ENCODE data around the gene AQP2.

AQP2 gene

DNA sequence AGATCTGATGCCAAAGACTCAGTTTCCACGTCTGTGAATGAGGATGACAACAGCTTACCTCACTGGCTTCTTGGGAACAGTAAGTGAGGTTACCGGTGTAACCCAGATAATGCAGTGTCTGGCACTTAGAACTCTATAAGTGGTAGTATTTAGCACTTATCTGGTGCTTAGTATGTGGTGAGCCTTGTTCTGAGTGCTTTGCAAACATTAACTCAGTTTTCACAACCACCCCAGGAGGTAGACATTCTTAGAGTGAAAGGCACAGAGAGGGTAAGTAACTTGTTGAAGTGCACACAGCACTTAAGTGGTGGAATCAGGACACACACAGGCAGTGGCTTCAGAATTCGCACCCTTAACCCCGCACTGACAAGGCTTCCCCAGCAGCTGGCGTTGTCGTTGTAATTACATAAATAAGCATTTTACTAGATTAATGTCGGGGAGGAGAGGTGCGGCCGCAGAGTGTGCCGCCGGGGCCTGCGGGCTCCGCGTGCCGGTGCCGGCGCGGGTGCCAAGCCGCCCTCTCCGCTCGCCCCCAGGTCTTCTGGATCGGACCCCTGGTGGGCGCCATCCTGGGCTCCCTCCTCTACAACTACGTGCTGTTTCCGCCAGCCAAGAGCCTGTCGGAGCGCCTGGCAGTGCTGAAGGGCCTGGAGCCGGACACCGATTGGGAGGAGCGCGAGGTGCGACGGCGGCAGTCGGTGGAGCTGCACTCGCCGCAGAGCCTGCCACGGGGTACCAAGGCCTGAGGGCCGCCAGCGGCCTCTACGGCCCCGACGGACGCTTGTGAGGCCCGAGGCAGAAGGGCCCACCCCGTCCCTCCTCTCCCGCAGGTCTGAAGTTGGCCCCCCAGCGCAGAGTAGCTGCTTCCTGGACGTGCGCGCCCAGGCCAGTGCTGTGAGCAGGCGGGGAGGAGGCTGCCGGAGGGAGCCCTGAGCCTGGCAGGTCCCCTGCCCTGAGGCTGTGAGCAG, 4.6 kb downstream of the AQP2 start:
- no peak for DNase-seq (ENCODE audit: low read depth in 1 of 2, low spot score in 1 of 2)

DNA sequence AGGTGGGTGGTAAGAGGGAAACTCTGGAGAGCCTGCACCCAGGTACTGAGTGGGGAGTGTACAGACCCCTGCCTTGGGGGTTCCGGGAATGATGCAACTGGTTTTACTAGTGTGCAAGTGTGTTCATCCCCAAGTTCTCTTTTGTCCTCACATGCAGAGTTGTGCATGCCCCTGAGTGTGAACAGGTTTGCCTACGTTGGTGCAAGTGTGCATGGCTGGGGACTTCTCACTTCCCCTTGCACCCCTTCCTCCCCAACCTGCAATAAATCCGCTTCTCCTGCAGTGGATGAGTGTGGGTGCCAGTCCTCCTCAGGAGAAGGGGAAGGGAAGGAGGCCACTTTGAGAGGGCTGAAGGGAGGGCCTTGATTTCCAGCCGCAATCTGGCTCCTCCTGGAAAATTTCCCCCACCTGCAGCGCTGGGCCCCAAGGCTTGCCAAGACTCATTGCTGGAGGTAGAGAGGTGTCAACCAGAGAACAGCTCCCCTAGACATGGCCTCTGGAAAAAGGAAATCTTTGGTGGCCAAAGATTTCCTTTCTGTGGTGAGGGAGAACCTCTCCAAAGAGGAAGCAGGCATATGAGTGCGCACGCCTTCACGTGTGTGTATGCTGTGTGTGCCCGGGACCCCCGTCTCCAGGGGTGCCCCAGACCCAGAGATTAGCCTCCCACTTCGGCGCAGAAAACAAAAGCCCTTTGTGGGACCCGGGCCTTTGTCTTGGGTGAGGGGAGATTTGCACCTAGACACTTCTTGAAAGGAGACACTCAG, 5.5 kb downstream of the AQP2 start:
- DNase-seq (ENCODE audit: low read depth in 1 of 2, low spot score in 1 of 2), result no peak

DNA sequence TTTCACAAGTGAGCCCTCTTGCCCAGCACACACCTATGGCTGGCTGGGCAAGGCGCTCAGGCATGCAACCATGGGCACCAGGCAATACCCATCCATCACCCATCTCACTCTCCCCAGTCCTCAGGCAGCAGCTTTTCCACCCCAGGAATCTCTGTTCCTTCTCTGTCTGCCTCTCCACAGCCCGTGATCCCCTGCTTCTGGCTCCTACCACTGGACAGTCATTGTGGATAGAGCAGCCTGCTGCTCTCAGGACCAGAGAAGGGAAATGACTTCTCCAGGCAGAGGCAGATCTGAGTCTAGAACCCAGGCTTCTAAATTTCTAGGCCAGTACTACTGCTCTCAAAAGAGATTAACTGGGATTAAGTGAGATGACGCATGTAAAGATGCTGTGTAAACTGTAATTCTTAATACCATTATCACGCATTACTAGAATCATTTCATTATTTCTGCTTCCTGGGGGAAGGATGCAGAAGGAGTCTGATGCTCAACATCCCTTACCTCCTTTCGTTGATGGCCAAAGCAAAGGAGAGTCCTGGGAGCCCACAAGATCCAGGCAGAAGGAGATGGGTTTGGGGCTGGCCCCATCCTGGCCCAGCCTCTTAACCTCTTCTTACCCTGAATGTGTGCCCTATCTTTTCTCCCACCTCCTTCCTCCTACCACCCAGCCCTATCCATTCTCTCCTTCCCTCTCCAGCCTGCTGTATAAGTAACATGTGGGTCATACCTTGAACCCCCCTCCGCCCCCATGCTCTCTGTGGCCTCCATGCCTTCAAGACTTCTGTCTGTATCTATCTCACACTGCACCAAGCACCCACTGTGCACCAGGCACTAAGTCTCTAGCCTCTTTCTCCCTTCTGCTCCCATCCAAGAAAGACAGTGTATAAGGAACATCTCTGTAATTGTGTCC, 6.4 kb downstream of the AQP2 start:
- no peak for DNase-seq (ENCODE audit: low read depth in 1 of 2, low spot score in 1 of 2)

DNA sequence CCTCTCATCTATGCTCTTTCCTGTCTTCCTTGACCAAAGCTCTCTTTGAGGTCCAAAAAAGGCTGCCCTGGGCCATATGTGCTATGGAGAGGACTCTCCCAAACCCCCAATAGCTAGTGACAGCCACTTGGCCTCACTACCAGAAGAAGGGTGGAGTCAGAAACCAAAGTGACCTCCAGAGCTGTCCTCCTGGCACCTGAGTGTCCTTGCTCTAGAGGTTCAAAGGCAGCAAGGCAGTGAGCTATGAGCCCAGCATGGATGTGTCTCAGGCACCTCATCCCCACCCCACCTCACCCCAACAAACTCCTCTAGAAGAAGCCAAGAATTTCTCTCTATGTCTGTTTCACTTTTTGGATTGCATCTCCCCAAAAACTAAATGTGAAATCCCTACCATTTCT, 7.0 kb downstream of the AQP2 start:
- no peak for DNase-seq (ENCODE audit: low read depth in 1 of 2, low spot score in 1 of 2)

DNA sequence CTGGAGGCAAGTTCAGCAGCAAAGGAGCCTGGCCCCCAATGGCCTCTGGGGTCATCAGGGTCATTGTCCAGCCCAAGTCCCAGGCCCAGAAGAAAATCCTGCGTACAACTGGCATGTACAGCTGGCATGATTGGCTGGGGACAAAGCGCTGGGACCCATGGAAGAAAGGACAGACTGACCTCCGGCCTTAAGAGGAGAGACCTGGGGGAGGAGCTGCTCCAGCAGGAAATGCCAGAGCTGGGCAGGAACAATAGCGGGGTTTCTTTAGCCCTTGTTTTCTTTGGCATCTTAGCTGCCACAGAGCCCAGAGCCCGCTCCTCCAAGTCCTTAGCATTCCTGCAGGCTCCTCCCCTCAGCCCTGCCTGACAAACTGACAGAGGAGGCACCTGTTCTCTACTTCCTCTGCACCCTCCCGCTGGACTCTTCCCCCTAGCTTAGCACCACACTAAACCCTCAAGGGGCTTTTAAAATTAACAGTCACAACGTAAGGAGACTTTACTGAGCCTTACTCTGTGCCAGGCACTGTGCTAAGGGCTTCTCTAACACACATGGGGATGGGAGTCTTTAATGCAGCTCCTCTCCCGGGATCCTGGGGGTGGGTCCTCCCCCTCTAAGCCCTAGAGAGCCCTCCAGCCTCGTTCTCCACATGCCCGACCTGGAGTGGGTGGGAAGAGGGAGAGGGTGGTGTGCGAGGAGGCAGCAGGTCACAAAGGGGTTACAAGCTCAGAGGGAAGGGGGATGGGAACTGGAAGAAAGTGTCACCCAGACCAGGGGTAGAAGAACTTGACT, 9.3 kb downstream of the AQP2 start:
- no peak for DNase-seq (ENCODE audit: low read depth in 1 of 2, low spot score in 1 of 2)

DNA sequence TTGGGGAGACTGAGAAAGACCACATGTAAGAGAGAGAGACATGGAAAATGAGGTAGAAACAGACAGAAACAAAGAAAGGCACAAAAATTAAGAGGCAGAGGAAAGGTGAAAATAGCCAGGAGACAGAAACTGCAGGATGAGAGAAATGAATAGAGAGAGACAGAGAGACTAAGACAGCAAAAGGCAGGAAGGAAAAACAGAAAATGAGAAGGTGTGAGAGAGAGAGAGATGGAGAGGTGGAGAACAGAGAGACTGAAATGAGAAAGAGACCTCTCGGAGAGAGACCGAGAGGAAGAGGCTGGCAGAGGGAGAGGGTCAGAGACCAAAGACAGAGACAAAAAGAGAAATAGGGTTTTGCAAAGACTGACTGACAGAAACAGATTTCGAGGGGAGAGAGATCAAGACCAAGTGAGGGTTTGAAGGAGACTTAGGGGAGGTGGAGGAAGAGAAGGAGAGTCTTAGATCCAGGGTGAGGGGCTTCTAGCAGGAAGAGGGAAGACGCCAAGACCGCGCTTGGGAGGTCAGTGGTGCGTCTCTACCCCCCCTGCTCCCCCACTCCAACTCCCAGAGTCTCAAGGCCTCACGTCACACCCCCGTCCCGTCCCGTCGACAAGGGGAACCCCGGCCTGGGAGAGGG, 10.1 kb downstream of the AQP2 start:
- DNase-seq (ENCODE audit: low read depth in 1 of 2, low spot score in 1 of 2), result no peak

DNA sequence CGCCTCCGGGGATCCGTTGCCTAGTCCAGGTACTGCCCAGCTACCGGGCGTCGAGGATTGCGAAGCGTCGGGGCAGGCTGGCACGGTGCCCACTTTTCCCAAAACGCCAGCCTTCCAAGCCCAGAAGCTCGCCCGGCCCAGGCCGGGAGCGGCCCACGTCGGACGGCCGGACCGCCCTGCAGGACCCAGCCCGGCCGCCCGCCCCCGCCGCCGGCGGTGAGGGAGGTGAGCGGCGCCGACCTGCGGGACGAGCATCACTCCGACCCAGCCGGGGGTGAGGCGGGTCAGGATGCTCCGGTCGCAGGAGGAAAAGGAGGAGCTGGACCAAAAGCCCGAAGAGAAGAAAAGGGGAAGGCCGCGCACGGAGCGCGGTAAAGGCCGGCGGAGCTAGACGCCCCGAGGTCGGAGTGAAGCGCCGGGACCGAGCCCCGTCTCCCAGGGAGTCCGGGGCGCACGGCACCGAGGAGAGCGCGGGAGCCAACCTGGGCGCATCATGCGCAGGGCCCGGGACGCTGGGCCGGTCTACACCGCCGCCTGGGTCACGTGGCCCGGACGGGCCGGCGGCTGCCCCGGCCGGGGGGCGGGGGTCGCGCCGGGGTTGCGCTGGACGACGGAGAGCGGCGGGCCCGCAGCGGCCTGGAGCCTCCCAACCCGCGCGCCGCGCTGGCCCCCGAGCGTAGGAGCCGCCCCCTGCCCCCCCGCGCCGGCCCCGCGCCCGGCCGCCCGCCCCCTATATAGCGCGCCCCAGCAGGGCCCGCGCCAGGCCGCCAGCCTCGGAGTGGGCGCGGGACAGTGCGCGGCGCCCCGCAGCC, 10.8 kb downstream of the AQP2 start, which contains the start of gene AQP5:
AQP5 (plus strand) TSS at position 762 of the 812 bp plus-strand sequence. CDS start 146 bp downstream, outside the sequence.
- DNase-seq (ENCODE audit: low read depth in 1 of 2, low spot score in 1 of 2), result no peak

DNA sequence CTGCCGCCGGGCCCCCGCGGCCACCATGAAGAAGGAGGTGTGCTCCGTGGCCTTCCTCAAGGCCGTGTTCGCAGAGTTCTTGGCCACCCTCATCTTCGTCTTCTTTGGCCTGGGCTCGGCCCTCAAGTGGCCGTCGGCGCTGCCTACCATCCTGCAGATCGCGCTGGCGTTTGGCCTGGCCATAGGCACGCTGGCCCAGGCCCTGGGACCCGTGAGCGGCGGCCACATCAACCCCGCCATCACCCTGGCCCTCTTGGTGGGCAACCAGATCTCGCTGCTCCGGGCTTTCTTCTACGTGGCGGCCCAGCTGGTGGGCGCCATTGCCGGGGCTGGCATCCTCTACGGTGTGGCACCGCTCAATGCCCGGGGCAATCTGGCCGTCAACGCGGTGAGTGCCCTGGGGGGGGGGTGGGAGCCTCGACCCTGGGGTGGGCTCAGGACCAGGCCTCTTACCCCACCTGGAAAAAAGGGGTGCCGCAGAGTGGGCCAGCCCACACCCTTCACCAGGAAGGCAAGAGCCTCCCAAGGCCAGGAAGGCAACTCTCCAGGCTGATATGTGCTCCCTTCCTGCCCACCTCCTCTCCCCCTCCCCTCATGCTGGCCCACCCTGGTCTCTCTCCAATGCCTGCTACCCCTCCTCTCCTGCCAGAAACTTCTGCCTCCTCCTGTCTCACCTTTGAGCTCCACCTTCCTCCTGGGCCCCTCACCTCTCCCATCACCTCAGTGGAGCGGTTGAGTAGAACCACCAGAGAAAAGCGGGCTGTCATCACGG, 11.6 kb downstream of the AQP2 start:
- no peak for DNase-seq (ENCODE audit: low read depth in 1 of 2, low spot score in 1 of 2)

DNA sequence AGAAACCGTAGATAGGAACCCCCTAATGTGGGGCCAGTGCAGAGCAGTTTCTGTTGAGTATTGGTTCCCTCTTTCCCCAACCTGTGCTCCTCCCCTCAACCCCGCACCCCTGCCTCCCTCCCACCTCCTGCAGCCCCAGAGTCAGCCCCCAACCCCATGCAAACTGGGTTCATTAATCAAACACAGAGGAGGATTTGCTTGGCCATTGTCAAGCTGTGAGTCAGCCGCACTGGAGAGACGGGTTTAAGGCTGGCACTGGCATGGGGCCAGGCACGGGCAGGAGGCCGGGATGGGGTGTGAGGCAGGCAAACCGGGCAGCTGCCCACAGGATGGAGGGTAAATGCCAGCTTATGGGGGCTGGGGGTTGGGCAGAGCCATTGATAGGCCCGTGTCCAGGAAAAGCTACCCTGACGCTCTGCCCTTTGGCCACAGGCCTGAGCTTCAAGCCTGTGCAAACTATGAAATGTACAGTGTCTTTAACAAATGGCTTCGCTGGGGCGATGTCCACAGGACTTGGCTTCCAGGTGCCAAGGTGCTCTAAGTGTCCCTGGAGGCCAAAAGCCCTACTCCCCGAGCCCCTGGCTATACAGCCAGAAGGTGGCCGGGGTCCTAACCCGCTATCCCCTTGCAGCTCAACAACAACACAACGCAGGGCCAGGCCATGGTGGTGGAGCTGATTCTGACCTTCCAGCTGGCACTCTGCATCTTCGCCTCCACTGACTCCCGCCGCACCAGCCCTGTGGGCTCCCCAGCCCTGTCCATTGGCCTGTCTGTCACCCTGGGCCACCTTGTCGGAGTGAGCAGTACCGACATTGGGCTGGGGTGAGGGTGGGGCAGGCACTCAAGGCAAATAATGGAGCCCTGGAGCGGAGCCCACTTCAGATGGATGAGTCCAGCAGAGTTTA, 12.6 kb downstream of the AQP2 start:
- no peak for DNase-seq (ENCODE audit: low read depth in 1 of 2, low spot score in 1 of 2)

DNA sequence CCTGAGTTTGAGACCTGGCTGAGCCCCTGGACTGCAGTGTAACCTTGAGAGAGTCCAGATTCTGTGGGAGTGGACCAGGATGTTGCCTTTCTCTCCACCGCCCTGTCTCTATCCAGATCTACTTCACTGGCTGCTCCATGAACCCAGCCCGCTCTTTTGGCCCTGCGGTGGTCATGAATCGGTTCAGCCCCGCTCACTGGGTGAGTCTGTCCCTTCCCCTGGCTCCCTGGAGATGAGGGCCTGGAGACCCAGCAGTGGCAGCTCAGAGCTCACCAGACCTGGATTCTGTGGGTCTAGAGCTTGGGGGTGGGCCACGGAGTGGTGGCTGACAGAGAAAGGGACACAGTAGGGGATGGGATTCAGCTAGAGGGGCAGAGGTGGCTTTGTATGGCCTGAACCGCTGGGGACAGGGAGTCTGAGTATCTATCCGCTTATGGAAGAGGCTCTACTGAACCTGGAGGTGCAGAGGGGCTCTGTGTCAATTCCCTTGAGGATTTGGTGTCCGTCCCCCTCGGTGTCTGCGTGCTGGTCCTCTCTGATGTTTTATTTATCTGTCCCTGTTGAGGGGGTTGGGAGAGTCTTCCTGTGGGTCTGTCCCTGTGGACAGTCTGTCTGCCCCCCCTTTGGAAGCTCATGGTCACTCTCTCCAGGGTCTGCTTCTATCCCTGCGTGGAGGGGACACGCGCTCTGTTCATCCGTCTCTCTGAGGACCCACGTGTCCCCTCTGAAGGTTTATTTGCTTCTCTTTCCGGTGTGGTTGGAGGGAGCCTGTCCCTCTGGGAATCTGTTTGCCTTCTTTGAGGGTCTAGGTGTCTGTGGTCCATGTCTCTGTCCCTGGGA, 13.7 kb downstream of the AQP2 start:
- no peak for DNase-seq (ENCODE audit: low read depth in 1 of 2, low spot score in 1 of 2)

DNA sequence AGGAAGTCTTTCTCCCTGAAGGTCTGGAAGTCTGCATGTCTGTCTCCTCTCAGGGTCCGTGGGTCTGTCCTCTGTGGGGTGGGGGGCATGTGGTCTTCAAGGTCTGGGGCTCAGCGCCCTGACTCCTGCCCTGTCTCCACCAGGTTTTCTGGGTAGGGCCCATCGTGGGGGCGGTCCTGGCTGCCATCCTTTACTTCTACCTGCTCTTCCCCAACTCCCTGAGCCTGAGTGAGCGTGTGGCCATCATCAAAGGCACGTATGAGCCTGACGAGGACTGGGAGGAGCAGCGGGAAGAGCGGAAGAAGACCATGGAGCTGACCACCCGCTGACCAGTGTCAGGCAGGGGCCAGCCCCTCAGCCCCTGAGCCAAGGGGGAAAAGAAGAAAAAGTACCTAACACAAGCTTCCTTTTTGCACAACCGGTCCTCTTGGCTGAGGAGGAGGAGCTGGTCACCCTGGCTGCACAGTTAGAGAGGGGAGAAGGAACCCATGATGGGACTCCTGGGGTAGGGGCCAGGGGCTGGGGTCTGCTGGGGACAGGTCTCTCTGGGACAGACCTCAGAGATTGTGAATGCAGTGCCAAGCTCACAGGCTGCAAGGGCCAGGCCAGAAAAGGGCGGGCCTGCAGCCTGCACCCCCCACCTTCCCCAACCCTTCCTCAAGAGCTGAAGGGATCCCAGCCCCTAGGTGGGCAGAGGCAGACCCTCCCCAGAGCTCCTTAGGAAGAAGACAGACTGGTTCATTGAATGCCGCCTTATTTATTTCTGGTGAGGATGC, 14.5 kb downstream of the AQP2 start:
- DNase-seq (ENCODE audit: low read depth in 1 of 2, low spot score in 1 of 2), result no peak

DNA sequence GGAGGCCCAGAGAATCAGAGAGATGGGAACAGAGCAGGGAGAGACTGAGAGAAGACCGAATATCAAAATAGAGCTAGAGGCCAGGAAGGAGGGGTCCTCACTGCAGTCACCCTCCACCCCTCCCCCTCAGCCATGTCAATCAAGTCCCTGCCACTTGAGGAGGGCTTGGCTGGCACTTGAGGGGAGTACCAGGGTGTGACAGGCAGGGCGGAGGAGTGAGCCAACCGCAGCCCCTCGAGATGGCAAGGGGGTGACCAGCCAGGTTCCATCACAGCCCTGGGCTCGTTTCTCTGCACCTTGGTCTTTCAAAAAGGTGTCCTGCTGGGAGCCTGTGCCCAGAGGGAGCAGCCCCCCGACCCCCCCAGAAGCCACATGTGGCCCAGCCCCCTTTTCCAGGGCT, 15.3 kb downstream of the AQP2 start:
- DNase-seq (ENCODE audit: low read depth in 1 of 2, low spot score in 1 of 2), result no peak

DNA sequence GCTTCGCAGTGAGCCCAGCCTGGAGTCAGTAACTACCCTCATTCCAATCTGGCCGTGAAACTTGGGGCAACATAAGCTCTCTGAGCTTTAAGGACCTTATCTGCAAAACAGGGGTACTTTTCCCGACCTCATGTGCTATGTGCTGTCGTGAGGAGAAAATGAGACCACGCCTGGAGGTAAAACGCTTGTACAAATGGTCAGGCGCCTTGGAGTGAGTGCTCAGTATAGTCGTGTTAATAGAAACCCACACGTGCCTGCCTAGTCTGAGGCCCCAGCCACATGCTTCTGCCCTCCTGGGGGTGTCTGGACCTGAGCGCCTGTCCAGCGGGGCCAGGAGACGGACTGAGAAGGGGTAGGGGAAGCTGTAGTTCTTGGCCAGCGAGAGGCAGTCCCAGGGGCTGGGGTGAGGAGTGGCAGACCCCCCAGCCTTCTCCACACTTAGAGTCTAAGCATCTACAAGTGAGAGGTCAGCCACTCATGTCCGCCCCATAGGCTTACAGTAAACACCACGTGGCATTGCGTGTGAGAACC, 16.0 kb downstream of the AQP2 start:
- no peak for DNase-seq (ENCODE audit: low read depth in 1 of 2, low spot score in 1 of 2)

DNA sequence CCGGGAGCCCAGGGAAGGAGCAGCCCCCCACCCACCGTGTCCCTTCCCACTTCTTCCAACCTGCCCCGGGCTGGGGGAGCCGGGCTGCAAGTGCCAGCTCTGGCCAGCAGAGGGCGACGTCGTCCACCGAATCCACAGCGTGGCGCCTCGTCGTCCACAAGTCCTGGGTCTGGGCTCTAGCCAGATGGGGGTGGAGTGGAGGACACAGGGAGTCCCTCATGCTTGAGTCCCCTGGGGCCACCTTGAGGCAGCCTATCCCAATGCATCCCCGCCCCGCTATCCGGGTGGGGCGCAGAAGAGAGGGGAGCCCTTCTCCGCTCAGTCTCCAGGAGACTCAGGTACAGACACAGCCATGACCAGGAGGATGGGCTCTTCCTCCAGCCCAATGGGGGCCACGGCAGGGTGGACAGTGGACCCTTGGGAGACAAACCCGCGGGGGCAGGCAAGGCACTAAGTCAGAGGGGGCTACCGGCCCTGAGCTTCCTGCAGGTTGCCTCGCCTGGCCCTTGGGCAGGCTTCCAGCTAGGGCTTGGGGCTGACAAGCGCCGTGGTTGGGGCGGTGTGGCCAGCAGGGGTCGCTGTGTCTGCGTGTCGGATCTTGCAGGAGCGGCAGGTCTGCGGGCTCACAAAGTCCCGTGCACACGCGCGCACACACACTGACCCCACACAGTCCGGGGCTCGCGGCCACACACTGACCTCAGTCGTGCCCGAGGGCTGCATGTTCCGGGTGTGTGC, 16.7 kb downstream of the AQP2 start:
- DNase-seq (ENCODE audit: low read depth in 1 of 2, low spot score in 1 of 2), result peak; percentile 85 to 94

Data from stimulated activated CD4-positive, alpha-beta T cell treated with anti-CD3 and anti-CD28 coated beads, Interleukin-15, amount 100 ng/mL, for 1 hour (primary cell).